Cardiac fibroblast (primary cell): ENCODE data around the gene CCL15.

Source experiments
- DNase-seq, 2 donors: peaks; one replicate each; pipeline versions ENCODE4 v3.0.0 to v3.0.0-alpha.2; 2010; ENCODE audit warnings: low read depth in 2 of 2
- H3K4me3 ChIP-seq, 2 donors: replicated peaks in 1 of 2; 1 replicate in 1 of 2; 2 replicates in 1 of 2; pipeline ENCODE4 v1.5.1; 2011; ENCODE audit warnings: low read depth in 2 of 2, low read length in 2 of 2, mild to moderate bottlenecking in 2 of 2, moderate library complexity in 1 of 2
- TF ChIP-seq, protein P1 (sequence below): IDR thresholded peaks from one replicate; pipeline ENCODE4 v1.5.1; 2011; ENCODE audit warnings: low read depth, mild to moderate bottlenecking, low read length, inconsistent platforms

The CCL15 gene

DNA sequence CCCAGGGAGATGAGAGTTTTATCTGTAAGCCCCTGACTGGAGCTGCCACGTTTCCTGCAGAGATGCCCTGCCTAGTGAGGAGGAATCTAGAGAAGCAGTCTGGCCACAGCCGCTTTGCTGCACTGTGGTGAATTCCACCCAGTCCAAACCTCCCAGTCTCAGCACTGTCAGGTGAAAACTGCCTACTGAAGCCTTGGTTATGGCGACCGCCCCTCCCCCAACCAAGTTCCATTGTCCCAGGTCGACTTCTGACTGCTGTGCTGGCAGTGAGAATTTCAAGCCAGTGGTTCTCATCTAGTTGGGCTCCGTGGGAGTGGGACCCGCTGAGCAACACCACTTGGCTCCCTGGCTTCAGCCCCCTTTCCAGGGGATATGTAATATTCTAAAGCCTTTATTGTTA lies 47.6 kb downstream of the CCL15 start:
- no peak for DNase-seq
- TF ChIP-seq, protein P1, sequence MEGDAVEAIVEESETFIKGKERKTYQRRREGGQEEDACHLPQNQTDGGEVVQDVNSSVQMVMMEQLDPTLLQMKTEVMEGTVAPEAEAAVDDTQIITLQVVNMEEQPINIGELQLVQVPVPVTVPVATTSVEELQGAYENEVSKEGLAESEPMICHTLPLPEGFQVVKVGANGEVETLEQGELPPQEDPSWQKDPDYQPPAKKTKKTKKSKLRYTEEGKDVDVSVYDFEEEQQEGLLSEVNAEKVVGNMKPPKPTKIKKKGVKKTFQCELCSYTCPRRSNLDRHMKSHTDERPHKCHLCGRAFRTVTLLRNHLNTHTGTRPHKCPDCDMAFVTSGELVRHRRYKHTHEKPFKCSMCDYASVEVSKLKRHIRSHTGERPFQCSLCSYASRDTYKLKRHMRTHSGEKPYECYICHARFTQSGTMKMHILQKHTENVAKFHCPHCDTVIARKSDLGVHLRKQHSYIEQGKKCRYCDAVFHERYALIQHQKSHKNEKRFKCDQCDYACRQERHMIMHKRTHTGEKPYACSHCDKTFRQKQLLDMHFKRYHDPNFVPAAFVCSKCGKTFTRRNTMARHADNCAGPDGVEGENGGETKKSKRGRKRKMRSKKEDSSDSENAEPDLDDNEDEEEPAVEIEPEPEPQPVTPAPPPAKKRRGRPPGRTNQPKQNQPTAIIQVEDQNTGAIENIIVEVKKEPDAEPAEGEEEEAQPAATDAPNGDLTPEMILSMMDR: no peak
- no peak overlapping the region for H3K4me3 ChIP-seq

DNA sequence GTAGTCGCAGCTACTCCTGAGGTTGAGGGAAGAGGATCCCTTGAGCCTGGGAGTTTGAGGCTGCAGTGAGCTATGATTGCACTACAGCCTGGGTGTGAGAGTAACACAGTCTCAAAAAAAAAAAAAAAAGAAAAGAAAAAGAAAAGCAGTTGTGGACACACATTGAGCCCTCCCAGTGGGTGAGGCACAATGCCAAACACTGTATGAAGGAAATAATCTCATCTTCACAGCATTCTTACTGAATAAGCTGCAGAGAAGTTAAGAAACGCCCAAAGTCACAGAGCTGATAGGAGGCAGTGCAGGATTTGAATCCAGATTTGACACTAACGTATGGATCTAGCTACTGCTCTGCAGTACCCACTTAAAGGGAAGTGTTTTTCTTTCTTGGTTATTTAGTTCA lies 52.0 kb downstream of the CCL15 start:
- DNase-seq: peak in 1 of 2 donors; percentile 16
- TF ChIP-seq, protein P1: no peak

DNA sequence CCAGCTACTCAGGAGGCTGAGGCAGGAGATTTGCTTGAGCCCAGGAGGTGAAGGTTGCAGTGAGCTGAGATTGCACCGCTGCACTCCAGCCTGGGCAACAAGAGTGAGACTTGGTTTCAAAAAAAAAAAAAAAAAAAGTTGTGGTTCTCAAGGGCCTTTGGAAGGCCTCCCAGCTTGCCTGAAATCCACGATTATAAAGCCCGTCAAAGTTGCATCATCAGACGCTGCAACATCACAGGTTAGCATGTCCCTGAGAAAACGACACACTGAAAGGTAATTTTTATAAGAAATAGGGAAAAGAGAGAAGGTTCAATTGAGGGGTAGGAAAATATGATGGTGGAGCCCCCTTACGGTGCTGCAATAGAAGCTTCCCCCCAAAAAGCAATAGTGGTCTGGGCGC lies 53.3 kb downstream of the CCL15 start:
- DNase-seq: no peak
- TF ChIP-seq, protein P1: no peak
- H3K4me3 ChIP-seq: no peak overlapping the region

More for the DNA sequence above, 52.0 kb downstream of the CCL15 start:
- no peak overlapping the region for H3K4me3 ChIP-seq
